HEK293 (cell line): ENCODE measurements around the gene FKTN.

Source experiments
- CTCF ChIA-PET: fragments of 350-600 bp; formaldehyde crosslinking; extraction: SDS; loops from one replicate; lab custom pipeline; 2021; ENCODE audit warnings: antibody characterized with exemption; lab: Yijun Ruan, JAX
- POLR2A ChIA-PET: fragments of 300-600 bp; formaldehyde crosslinking; extraction: SDS; loops from one replicate; lab custom pipeline; 2020; ENCODE audit warnings: antibody characterized with exemption, inconsistent platforms; lab: Yijun Ruan, JAX
- H3K27ac ChIP-seq: fragments of 200-500 bp; sonication (Bioruptor generic); 2 replicates; pipeline ENCODE4 v1.5.1; 2014; ENCODE audit warnings: low read depth, low read length, control low read depth, inconsistent platforms; ENCODE audit errors: extremely low read depth
- H3K36me3 ChIP-seq, 2 experiments: fragments of 200-500 bp in 1 of 2; sonication (Bioruptor generic) in 1 of 2; 1 replicate in 1 of 2; 2 replicates in 1 of 2; pipeline ENCODE4 v1.5.1; 2014 to 2017; ENCODE audit warnings: inconsistent platforms in 2 of 2, low read length in 2 of 2; ENCODE audit not compliant: control insufficient read depth in 2 of 2, insufficient read depth in 1 of 2
- H3K4me1 ChIP-seq: fragments of 200-500 bp; sonication (Bioruptor generic); 2 replicates; pipeline ENCODE4 v1.5.1; 2014; ENCODE audit warnings: mild to moderate bottlenecking, low read length, inconsistent platforms; ENCODE audit not compliant: control insufficient read depth, insufficient read depth
- H3K4me3 ChIP-seq: 2 replicates; pipeline ENCODE4 v1.5.1; 2011; ENCODE audit warnings: low read depth, mild to moderate bottlenecking, control low read depth, low read length, moderate library complexity
- H3K9me3 ChIP-seq: fragments of 200-500 bp; sonication (Bioruptor generic); 2 replicates; pipeline ENCODE4 v1.5.1; 2014; ENCODE audit warnings: low read depth, low read length, inconsistent platforms; ENCODE audit not compliant: control insufficient read depth, insufficient read depth
- BCL6B ChIP-seq: fragments of 450-650 bp; formaldehyde crosslinking; IDR thresholded peaks from 2 replicates; pipeline ENCODE4 v1.5.1; 2017; ENCODE audit warnings: missing biosample characterization, missing genetic modification characterization
- FEZF1 ChIP-seq: fragments of 450-650 bp; formaldehyde crosslinking; IDR thresholded peaks from 2 replicates; pipeline ENCODE4 v1.5.1; 2016; ENCODE audit warnings: missing biosample characterization, missing genetic modification characterization
- GFI1B ChIP-seq: fragments of 450-650 bp; formaldehyde crosslinking; IDR thresholded peaks from 2 replicates; pipeline ENCODE4 v1.5.1; 2016; ENCODE audit warnings: missing biosample characterization, missing genetic modification characterization
- GLIS1 ChIP-seq: fragments of 450-650 bp; formaldehyde crosslinking; IDR thresholded peaks from 2 replicates; pipeline ENCODE4 v1.5.1; 2016; ENCODE audit warnings: missing biosample characterization, missing genetic modification characterization
- INSM2 ChIP-seq: fragments of 450-650 bp; formaldehyde crosslinking; IDR thresholded peaks from 2 replicates; pipeline ENCODE4 v1.5.1; 2016; ENCODE audit warnings: missing biosample characterization, missing genetic modification characterization
- KLF8 ChIP-seq: fragments of 450-650 bp; formaldehyde crosslinking; IDR thresholded peaks from 2 replicates; pipeline ENCODE4 v1.5.1; 2016; ENCODE audit warnings: missing biosample characterization, missing genetic modification characterization
- MZF1 ChIP-seq: fragments of 450-650 bp; formaldehyde crosslinking; IDR thresholded peaks from 2 replicates; pipeline ENCODE4 v1.5.1; 2017; ENCODE audit warnings: missing biosample characterization, missing genetic modification characterization, borderline replicate concordance
- SCRT2 ChIP-seq: fragments of 450-650 bp; formaldehyde crosslinking; IDR thresholded peaks from 2 replicates; pipeline ENCODE4 v1.5.1; 2016; ENCODE audit warnings: missing biosample characterization, missing genetic modification characterization
- SP3 ChIP-seq: fragments of 450-650 bp; formaldehyde crosslinking; IDR thresholded peaks from 2 replicates; pipeline ENCODE4 v1.5.1; 2016; ENCODE audit warnings: missing biosample characterization, missing genetic modification characterization
- ZBTB44 ChIP-seq: fragments of 450-650 bp; IDR thresholded peaks from 2 replicates; pipeline ENCODE4 v1.5.1; 2018; ENCODE audit warnings: missing biosample characterization, mild to moderate bottlenecking, missing genetic modification characterization
- ZNF138 ChIP-seq: fragments of 450-650 bp; formaldehyde crosslinking; IDR thresholded peaks from 2 replicates; pipeline ENCODE4 v1.5.1; 2016; ENCODE audit warnings: missing biosample characterization, missing genetic modification characterization, borderline replicate concordance
- ZNF155 ChIP-seq: fragments of 450-650 bp; formaldehyde crosslinking; IDR thresholded peaks from 2 replicates; pipeline ENCODE4 v1.5.1; 2016; ENCODE audit warnings: missing biosample characterization, missing genetic modification characterization
- ZNF18 ChIP-seq: fragments of 450-650 bp; formaldehyde crosslinking; IDR thresholded peaks from 2 replicates; pipeline ENCODE4 v1.5.1; 2016; ENCODE audit warnings: missing biosample characterization, missing genetic modification characterization
- ZNF202 ChIP-seq: fragments of 450-650 bp; formaldehyde crosslinking; IDR thresholded peaks from 2 replicates; pipeline ENCODE4 v1.5.1; 2016; ENCODE audit warnings: missing biosample characterization, missing genetic modification characterization, borderline replicate concordance
- ZNF211 ChIP-seq: fragments of 450-650 bp; formaldehyde crosslinking; IDR thresholded peaks from 2 replicates; pipeline ENCODE4 v1.5.1; 2016; ENCODE audit warnings: low read depth, missing biosample characterization, missing genetic modification characterization
- ZNF223 ChIP-seq: fragments of 450-650 bp; formaldehyde crosslinking; IDR thresholded peaks from 2 replicates; pipeline ENCODE4 v1.5.1; 2016; ENCODE audit warnings: missing biosample characterization, missing genetic modification characterization
- ZNF335 ChIP-seq: fragments of 450-650 bp; formaldehyde crosslinking; conservative IDR thresholded peaks from 2 replicates; pipeline ENCODE4 v1.5.1; 2016; ENCODE audit warnings: missing biosample characterization, missing genetic modification characterization
- ZNF488 ChIP-seq: fragments of 450-650 bp; formaldehyde crosslinking; IDR thresholded peaks from 2 replicates; pipeline ENCODE4 v1.5.1; 2016; ENCODE audit warnings: missing biosample characterization, missing genetic modification characterization
- ZNF645 ChIP-seq: fragments of 450-650 bp; formaldehyde crosslinking; IDR thresholded peaks from 2 replicates; pipeline ENCODE4; 2016; ENCODE audit warnings: missing biosample characterization, missing genetic modification characterization
- ZNF76 ChIP-seq: fragments of 450-650 bp; formaldehyde crosslinking; IDR thresholded peaks from 2 replicates; pipeline ENCODE4; 2016; ENCODE audit warnings: low read depth, missing biosample characterization, missing genetic modification characterization, borderline replicate concordance
- ZNF792 ChIP-seq: fragments of 450-650 bp; formaldehyde crosslinking; IDR thresholded peaks from 2 replicates; pipeline ENCODE4 v1.5.1; 2016; ENCODE audit warnings: missing biosample characterization, missing genetic modification characterization
- ZSCAN23 ChIP-seq: fragments of 450-650 bp; formaldehyde crosslinking; IDR thresholded peaks from 2 replicates; pipeline ENCODE4 v1.5.1; 2016; ENCODE audit warnings: missing biosample characterization, missing genetic modification characterization
- ZSCAN5A ChIP-seq: fragments of 450-650 bp; formaldehyde crosslinking; IDR thresholded peaks from 2 replicates; pipeline ENCODE4 v1.5.1; 2016; ENCODE audit warnings: missing biosample characterization, missing genetic modification characterization
- ZXDB ChIP-seq: fragments of 450-650 bp; formaldehyde crosslinking; IDR thresholded peaks from 2 replicates; pipeline ENCODE4 v1.5.1; 2016; ENCODE audit warnings: missing biosample characterization, missing genetic modification characterization

The FKTN gene

DNA sequence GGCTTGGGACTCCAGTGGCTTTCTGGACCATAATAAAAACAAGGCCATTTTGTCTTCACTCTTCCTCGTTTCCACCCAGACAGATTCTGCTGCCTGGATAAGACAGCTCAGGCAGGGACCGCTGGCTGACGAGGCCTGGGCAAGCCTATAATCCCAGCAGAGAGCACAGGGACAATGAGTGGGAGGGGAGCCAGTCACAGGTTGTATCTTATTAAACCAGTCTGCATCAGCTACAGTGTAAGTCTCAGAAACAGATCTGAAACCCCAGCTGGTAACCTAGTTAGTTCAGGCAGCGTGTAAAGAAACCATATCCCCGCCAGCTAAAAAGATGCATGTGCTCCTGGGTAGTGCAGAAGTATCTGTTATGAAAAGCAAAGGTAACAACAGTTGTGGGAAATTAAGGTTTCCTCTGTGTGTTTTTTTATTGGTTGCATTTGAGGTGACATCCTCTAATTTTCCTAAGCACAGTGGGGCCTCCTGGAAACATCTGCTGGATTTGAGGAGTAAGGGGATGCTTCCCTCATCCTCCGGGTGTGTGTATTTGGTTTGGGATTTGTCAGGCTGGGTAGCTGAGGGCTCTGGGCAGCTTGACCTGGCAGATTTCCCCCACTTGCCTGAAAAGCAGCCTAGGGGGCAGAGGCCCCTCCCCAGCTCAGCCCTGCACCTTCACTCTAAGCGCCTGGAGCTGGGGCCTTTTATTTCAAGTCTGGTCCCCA, 89.1 kb downstream of the FKTN start:
- TF ChIP-seq ZXDB (no peak), ZSCAN5A (no peak), ZBTB44 (tag by site-specific recombination) (no peak), ZNF223 (tag by site-specific recombination) (no peak), ZNF202 (tag by site-specific recombination) (no peak), INSM2 (tag by site-specific recombination) (no peak), FEZF1 (tag by site-specific recombination) (0 out of 2 replicates have a peak, but pooled peaks have one; percentile 9), BCL6B (tag by site-specific recombination) (no peak), ZNF488 (no peak), ZNF211 (tag by site-specific recombination) (no peak), ZNF138 (tag by site-specific recombination) (no peak), GLIS1 (tag by site-specific recombination) (0 out of 2 replicates have a peak, but pooled peaks have one; percentile 6), MZF1 (no peak), ZNF335 (tag by site-specific recombination) (no peak)
- Histone ChIP-seq H3K27ac (0 out of 2 replicates have a peak overlapping the region, but pooled peaks have one; percentile 1), H3K4me1 (0 out of 2 replicates have a peak, but pooled peaks cover 5% of the 10 kb centered on the region), H3K36me3 (no peaks in the 10 kb centered on the region), H3K9me3 (no peaks in the 10 kb centered on the region), H3K4me3 (no peak overlapping the region)
- POLR2A ChIA-PET = no interaction called here
- CTCF ChIA-PET = interaction anchor here (1.3 kb wide), 1 partner anchor 9 kb away, joined by 7 read pairs; no protein-coding TSS in a partner anchor

DNA sequence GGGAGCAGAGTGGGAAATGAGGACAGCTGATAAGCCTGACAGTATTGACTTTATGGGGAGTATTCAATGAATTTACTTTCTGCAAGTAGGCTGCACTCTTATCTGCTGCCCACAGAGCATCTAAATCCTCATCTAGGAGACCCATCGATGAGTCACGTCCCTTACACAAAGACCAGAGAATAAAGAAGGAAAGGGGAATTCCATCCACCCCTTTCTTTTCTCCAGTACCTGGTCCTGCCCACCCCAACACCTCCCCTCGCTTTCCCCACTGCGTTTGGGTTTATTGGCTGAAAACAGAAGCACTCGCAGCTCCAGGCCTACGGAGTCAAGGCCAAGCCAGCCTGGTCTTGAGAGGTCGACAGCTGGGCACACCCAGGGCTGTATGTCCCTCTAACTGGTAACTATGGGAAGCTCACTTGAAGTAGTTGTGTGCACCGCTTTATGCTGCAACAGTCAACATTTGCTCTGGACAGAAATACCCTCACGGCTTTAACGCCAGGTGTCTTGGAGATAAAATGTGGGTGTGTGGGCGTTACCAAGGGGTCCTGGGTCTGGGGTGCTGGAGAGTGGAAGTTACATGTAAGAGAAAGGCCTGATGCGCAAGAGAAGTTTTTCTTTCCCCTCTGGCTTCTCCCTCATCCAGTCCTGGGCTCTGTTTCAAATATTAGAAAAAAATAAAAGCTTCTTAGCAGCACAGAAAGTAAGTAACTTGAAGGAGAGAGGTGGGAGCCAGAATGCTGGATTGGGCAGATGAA, 89.8 kb downstream of the FKTN start:
- Histone ChIP-seq H3K9me3 (no peaks in the 10 kb centered on the region), H3K4me3 (no peak overlapping the region), H3K36me3 (no peaks in the 10 kb centered on the region), H3K27ac (no peak overlapping the region), H3K4me1 (0 out of 2 replicates have a peak, but pooled peaks cover 5% of the 10 kb centered on the region)
- ChIA-PET CTCF (interaction anchor here (1.5 kb wide), 1 partner anchor 10 kb away, joined by 5 read pairs; no protein-coding TSS in a partner anchor), POLR2A (no interaction called here)
- TF ChIP-seq GFI1B (tag by site-specific recombination) = 0 out of 2 replicates have a peak, but pooled peaks have one; percentile 16
- no peak for TF ChIP-seq ZNF645
- TF ChIP-seq ZNF18 (tag by site-specific recombination) = no peak
- no peak for TF ChIP-seq KLF8 (tag by site-specific recombination)
- no peak for TF ChIP-seq ZSCAN23 (tag by site-specific recombination)
- TF ChIP-seq ZNF792 (tag by site-specific recombination) = no peak
- no peak for TF ChIP-seq SP3 (tag by site-specific recombination)
- no peak for TF ChIP-seq ZNF155
- TF ChIP-seq ZNF76 (tag by site-specific recombination) = no peak
- TF ChIP-seq SCRT2 (tag by site-specific recombination) = no peak
